Thyroid gland (tissue), 4 donors: ENCODE results near the gene SYNCRIP.

ENCODE experiments used
- POLR2A ChIP-seq, 2 donors: fragments of 450-650 bp; IDR thresholded peaks; one replicate each; pipeline ENCODE4 v1.6.1; 2017; ENCODE audit warnings: antibody characterized with exemption in 2 of 2, mild to moderate bottlenecking in 2 of 2, moderate library complexity in 1 of 2
- TF ChIP-seq, protein P1 (sequence below), 6 experiments: fragments of 200-600 bp in 3 of 6; fragments of 450-650 bp in 3 of 6; sonication (generic) in 3 of 6; IDR thresholded peaks; one replicate each; pipeline ENCODE4 v1.5.1; 2016 to 2019; ENCODE audit warnings: antibody characterized with exemption in 6 of 6, mild to moderate bottlenecking in 2 of 6, inconsistent platforms in 1 of 6, moderate library complexity in 1 of 6

DNA sequence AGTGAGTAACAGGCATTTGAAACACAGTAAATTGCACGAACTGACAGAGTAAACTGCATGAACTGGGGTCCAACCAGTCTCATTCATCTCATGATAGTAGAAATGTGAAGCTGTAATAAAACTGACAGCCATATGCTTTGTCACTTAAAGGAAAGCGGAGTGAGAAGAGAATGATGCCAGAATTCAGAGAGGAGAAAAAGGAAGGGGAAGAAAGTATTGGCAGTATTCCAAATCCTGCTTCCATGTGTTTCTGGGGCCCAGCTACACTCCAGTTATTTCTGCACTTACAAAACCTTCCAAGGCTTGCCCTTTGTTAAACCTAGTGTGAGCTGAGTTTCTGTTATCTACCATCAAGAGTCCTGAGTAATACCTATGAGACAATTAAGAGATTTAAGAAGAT, 66.2 kb downstream of the SYNCRIP start:
- TF ChIP-seq, protein P1, sequence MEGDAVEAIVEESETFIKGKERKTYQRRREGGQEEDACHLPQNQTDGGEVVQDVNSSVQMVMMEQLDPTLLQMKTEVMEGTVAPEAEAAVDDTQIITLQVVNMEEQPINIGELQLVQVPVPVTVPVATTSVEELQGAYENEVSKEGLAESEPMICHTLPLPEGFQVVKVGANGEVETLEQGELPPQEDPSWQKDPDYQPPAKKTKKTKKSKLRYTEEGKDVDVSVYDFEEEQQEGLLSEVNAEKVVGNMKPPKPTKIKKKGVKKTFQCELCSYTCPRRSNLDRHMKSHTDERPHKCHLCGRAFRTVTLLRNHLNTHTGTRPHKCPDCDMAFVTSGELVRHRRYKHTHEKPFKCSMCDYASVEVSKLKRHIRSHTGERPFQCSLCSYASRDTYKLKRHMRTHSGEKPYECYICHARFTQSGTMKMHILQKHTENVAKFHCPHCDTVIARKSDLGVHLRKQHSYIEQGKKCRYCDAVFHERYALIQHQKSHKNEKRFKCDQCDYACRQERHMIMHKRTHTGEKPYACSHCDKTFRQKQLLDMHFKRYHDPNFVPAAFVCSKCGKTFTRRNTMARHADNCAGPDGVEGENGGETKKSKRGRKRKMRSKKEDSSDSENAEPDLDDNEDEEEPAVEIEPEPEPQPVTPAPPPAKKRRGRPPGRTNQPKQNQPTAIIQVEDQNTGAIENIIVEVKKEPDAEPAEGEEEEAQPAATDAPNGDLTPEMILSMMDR (IDR thresholded peaks at IDR 0.05), result no peak
- TF ChIP-seq POLR2A (IDR thresholded peaks at IDR 0.05), result no peak
